H1 (cell line): ENCODE results near the gene CCSER2. TPM values are rescaled to one million over a fixed set of nuclear protein-coding genes. Genes with fewer than 3 reads are reported as not detected.
A peak's percentile ranks its signal among the peaks of the same experiment; 100 is the strongest.

Experiments used
- CHD7 ChIP-seq: fragments of 300-600 bp; sonication (generic); IDR thresholded peaks from 2 replicates; pipeline ENCODE4 v1.7.1; 2012; ENCODE audit warnings: low read length, moderate library complexity, mild to moderate bottlenecking, inconsistent platforms; ENCODE audit not compliant: insufficient replicate concordance
- CTCF ChIP-seq, 3 experiments: IDR thresholded peaks; 1 replicate in 2 of 3; 2 replicates in 1 of 3; pipeline versions ENCODE4 v1.5.1 to v1.6.1; 2011; ENCODE audit warnings: low read length in 3 of 3, mild to moderate bottlenecking in 3 of 3, inconsistent platforms in 2 of 3, low read depth in 1 of 3, moderate library complexity in 1 of 3; ENCODE audit not compliant: insufficient read depth in 1 of 3; ENCODE audit errors: control extremely low read depth in 1 of 3
- FOSL1 ChIP-seq: IDR thresholded peaks from 2 replicates; pipeline ENCODE4 v1.6.1; 2011; ENCODE audit warnings: mild to moderate bottlenecking, low read depth, low read length, moderate library complexity; ENCODE audit not compliant: insufficient read depth
- HDAC2 ChIP-seq, 2 experiments: fragments of 300-600 bp in 1 of 2; sonication (generic) in 1 of 2; IDR thresholded peaks; 2 replicates each; pipeline ENCODE4 v1.6.1; 2011 to 2012; ENCODE audit warnings: low read depth in 2 of 2, low read length in 2 of 2, mild to moderate bottlenecking in 2 of 2, moderate library complexity in 2 of 2, borderline replicate concordance in 1 of 2, inconsistent platforms in 1 of 2
- POU5F1 ChIP-seq: IDR thresholded peaks from 2 replicates; pipeline ENCODE4 v1.6.1; 2011; ENCODE audit warnings: low read depth, mild to moderate bottlenecking, low read length, moderate library complexity
- RAD21 ChIP-seq, 2 experiments: IDR thresholded peaks in 1 of 2; conservative IDR thresholded peaks in 1 of 2; 2 replicates each; pipeline ENCODE4 v1.6.1; 2011; ENCODE audit warnings: low read depth in 2 of 2, low read length in 2 of 2, improper control_type of control experiment in 1 of 2, inconsistent platforms in 1 of 2, mild to moderate bottlenecking in 1 of 2, moderate library complexity in 1 of 2
- SIRT6 ChIP-seq: IDR thresholded peaks from one replicate; pipeline ENCODE4 v1.7.1; 2012; ENCODE audit warnings: low read length, inconsistent platforms
- SP2 ChIP-seq: IDR thresholded peaks from 2 replicates; pipeline ENCODE4 v1.6.1; 2012; ENCODE audit warnings: mild to moderate bottlenecking, low read length, inconsistent platforms
- polyA plus RNA-seq, 7 experiments: library from polyadenylated mRNA; depleted of rRNA in 3 of 7; stranded (reverse) in 5 of 7; unstranded in 2 of 7; fragments of >200 nt in 5 of 7; fragments of 200-250 nt in 2 of 7; gene quantifications; 1 replicate in 5 of 7; 2 replicates in 1 of 7; 4 replicates in 1 of 7; pipeline versions ENCODE4 v1.2.1 to v1.2.3, GENCODE V29; 2011 to 2013; ENCODE audit warnings: missing spikeins in 2 of 7, mixed read lengths in 2 of 7
- total RNA-seq: library from RNA; stranded (reverse); fragmentation: NEBNext Ultra II Directional; extraction: Animal tissue kit (Norgen Biotek cat#: 25700); gene quantifications from 2 replicates; pipeline ENCODE4 v1.2.1, GENCODE V29; 2021

Gene CCSER2
- total and polyA plus RNA-seq, 2 of the 8 experiments (the other 6 are each of a cell fraction or from before 2014, with no cell fraction given): 6.9 to 30.5 TPM

- TF ChIP-seq CHD7: no peak
- TF ChIP-seq SP2: no peak
- no peak for TF ChIP-seq FOSL1
- peak; percentile 39 to 57; a peak in 3 of 4 replicates for TF ChIP-seq RAD21 (IDR thresholded peaks at IDR 0.05 in 1 of 2, conservative IDR thresholded peaks at IDR 0.05 in 1 of 2; ENCODE audit: low read depth in 2 of 2, low read length in 2 of 2)
- TF ChIP-seq POU5F1: no peak
- TF ChIP-seq CTCF (IDR thresholded peaks at IDR 0.05; ENCODE audit: control extremely low read depth in 1 of 3, insufficient read depth in 1 of 3, low read depth in 1 of 3, low read length in 3 of 3): peak; percentile 20 to 46 (median 33)
- TF ChIP-seq HDAC2 (IDR thresholded peaks at IDR 0.05; ENCODE audit: borderline replicate concordance in 1 of 2, low read depth in 2 of 2, low read length in 2 of 2): no peak
- no peak for TF ChIP-seq SIRT6
Observed at GRCh38 chr10:84534168-84534567, 205.8 kb downstream of the CCSER2 start (continued).
